ENCODE measurements around the gene TMEM150A. TPM values are rescaled to one million over a fixed set of nuclear protein-coding genes. Genes with fewer than 3 reads are reported as not detected.
"Not testable (repeated sequence)": the region's sequence is repeated elsewhere in the genome, so short reads cannot be mapped to it uniquely, and the experiment has no call there.

TMEM150A gene
- total RNA-seq, 1 experiment from 2014 or later, result 12.3 TPM

- DNase-seq (ENCODE audit: low spot score), result peak; percentile 91
Observed at GRCh38 chr2:85611705-85612587, 9.4 kb upstream of the TMEM150A start, which contains the start of gene C2orf68. Gene C2orf68 (minus strand): TSS chr2:85612066. CDS start chr2:85611984, 82 bp downstream.

GRCh38 chr2:85611217-85611704 is 8.8 kb upstream of the TMEM150A start:
- DNase-seq (ENCODE audit: low spot score), result no peak

- DNase-seq (ENCODE audit: low spot score), result no peak
Observed at GRCh38 chr2:85607268-85608215, 5.0 kb upstream of the TMEM150A start.

GRCh38 chr2:85606116-85606455 is 3.6 kb upstream of the TMEM150A start:
- no peak for DNase-seq (ENCODE audit: low spot score)

GRCh38 chr2:85605406-85606115 is 3.1 kb upstream of the TMEM150A start:
- no peak for DNase-seq (ENCODE audit: low spot score)

- DNase-seq (ENCODE audit: low spot score), result no peak
Observed at GRCh38 chr2:85604568-85605339, 2.3 kb upstream of the TMEM150A start.

- not testable (repeated sequence) for DNase-seq (ENCODE audit: low spot score)
Observed at GRCh38 chr2:85604133-85604444, 1.6 kb upstream of the TMEM150A start.

GRCh38 chr2:85601771-85602475 is 575 bp downstream of the TMEM150A start:
- peak; percentile 18 for DNase-seq (ENCODE audit: low spot score)

- no peak for DNase-seq (ENCODE audit: low spot score)
Observed at GRCh38 chr2:85600951-85601770, 1.3 kb downstream of the TMEM150A start.

GRCh38 chr2:85600235-85600575 is 2.3 kb downstream of the TMEM150A start:
- no peak for DNase-seq (ENCODE audit: low spot score)

- no peak for DNase-seq (ENCODE audit: low spot score)
Observed at GRCh38 chr2:85599468-85600234, 2.8 kb downstream of the TMEM150A start.

GRCh38 chr2:85598594-85599340 is 3.7 kb downstream of the TMEM150A start:
- no peak for DNase-seq (ENCODE audit: low spot score)

- DNase-seq (ENCODE audit: low spot score), result no peak
Observed at GRCh38 chr2:85597241-85597640, 5.3 kb downstream of the TMEM150A start.

GRCh38 chr2:85596486-85597143 is 5.9 kb downstream of the TMEM150A start:
- DNase-seq (ENCODE audit: low spot score), result no peak

GRCh38 chr2:85596026-85596333 is 6.5 kb downstream of the TMEM150A start:
- DNase-seq (ENCODE audit: low spot score), result no peak

- peak; percentile 97 for DNase-seq (ENCODE audit: low spot score)
Observed at GRCh38 chr2:85595301-85596025, 7.0 kb downstream of the TMEM150A start, which contains the start of gene RNF181. Gene RNF181 (plus strand): TSS chr2:85595745. CDS start chr2:85595764, 19 bp downstream.
